Suprapubic skin (tissue), 4 donors: ENCODE measurements around the gene CST11. TPM values are rescaled to one million over a fixed set of nuclear protein-coding genes. Genes with fewer than 3 reads are reported as not detected.

Experiments used
- DNase-seq, 2 donors: peaks; one replicate each; pipeline ENCODE4 v3.0.0-alpha.2; 2019; ENCODE audit warnings: low spot score in 2 of 2
- H3K27ac ChIP-seq: fragments of 200-600 bp; sonication (generic); one replicate; pipeline ENCODE4 v1.5.1; 2019
- H3K27me3 ChIP-seq: fragments of 200-600 bp; sonication (generic); one replicate; pipeline ENCODE4 v1.5.1; 2019
- H3K36me3 ChIP-seq: fragments of 200-600 bp; sonication (generic); one replicate; pipeline ENCODE4 v1.5.1; 2019
- H3K4me1 ChIP-seq: fragments of 200-600 bp; sonication (generic); one replicate; pipeline ENCODE4 v1.5.1; 2019
- H3K4me3 ChIP-seq: fragments of 200-600 bp; sonication (generic); one replicate; pipeline ENCODE4 v1.5.1; 2019; ENCODE audit warnings: mild to moderate bottlenecking
- H3K9me3 ChIP-seq: fragments of 200-600 bp; sonication (generic); one replicate; pipeline ENCODE4 v1.5.1; 2019
- CTCF ChIP-seq, 2 donors: fragments of 200-600 bp in 1 of 2; fragments of 450-650 bp in 1 of 2; sonication (generic) in 1 of 2; IDR thresholded peaks; one replicate each; pipeline ENCODE4 v1.5.1; 2016 to 2019; ENCODE audit warnings: antibody characterized with exemption in 2 of 2, mild to moderate bottlenecking in 1 of 2, moderate library complexity in 1 of 2
- EP300 ChIP-seq: sonication (generic); formaldehyde crosslinking; IDR thresholded peaks from one replicate; pipeline ENCODE4 v1.6.1; 2017; ENCODE audit warnings: antibody characterized with exemption
- POLR2A ChIP-seq, 2 donors: fragments of 450-650 bp; IDR thresholded peaks; one replicate each; pipeline ENCODE4 v1.6.1; 2017; ENCODE audit warnings: antibody characterized with exemption in 2 of 2, mild to moderate bottlenecking in 2 of 2, moderate library complexity in 2 of 2
- POLR2AphosphoS5 ChIP-seq, 3 donors: sonication (generic); formaldehyde crosslinking; IDR thresholded peaks; one replicate each; pipeline ENCODE4 v1.6.1; 2017; ENCODE audit warnings: antibody characterized with exemption in 3 of 3
- WGBS: methylation state at CpG from one replicate; pipeline ENCODE4 v1.1.5; 2018; 5-methylcytosine and 5-hydroxymethylcytosine counted together
- total RNA-seq, 4 donors: library from RNA; depleted of rRNA; stranded (reverse); fragments of >200 nt; gene quantifications; one replicate each; pipeline ENCODE4 v1.1.0, GENCODE V29; 2016

The CST11 gene
- total RNA-seq, 4 donors from 2014 or later = not detected

- DNase-seq = no peak
- no peak overlapping the region for H3K27ac ChIP-seq
- 74% methylated on average over 3 of the region's 3 CpGs for WGBS
These were observed 6.9 kb upstream of the CST11 start for GRCh38 chr20:23459461-23460150.

GRCh38 chr20:23456873-23457272 is 4.2 kb upstream of the CST11 start:
- WGBS = 88% methylated on average over 7 of the region's 7 CpGs

More at GRCh38 chr20:23459461-23460150, 6.9 kb upstream of the CST11 start:
- Histone ChIP-seq H3K4me1 (no peaks in the 10 kb centered on the region), H3K4me3 (no peak overlapping the region), H3K9me3 (no peaks in the 10 kb centered on the region), H3K27me3 (peaks cover 7% of the 10 kb centered on the region), H3K36me3 (no peaks in the 10 kb centered on the region)
- TF ChIP-seq POLR2AphosphoS5 (IDR thresholded peaks at IDR 0.05) (no peak), POLR2A (IDR thresholded peaks at IDR 0.05) (no peak), EP300 (no peak), CTCF (IDR thresholded peaks at IDR 0.05) (no peak)

GRCh38 chr20:23456409-23456808 is 3.7 kb upstream of the CST11 start:
- no peak for TF ChIP-seq CTCF (IDR thresholded peaks at IDR 0.05)
- TF ChIP-seq EP300 = no peak
- TF ChIP-seq POLR2AphosphoS5 (IDR thresholded peaks at IDR 0.05) = no peak
- TF ChIP-seq POLR2A (IDR thresholded peaks at IDR 0.05) = no peak
- Histone ChIP-seq H3K4me1 (no peaks in the 10 kb centered on the region), H3K27ac (no peak overlapping the region), H3K27me3 (no peaks in the 10 kb centered on the region), H3K9me3 (no peaks in the 10 kb centered on the region), H3K36me3 (no peaks in the 10 kb centered on the region), H3K4me3 (no peak overlapping the region)
- DNase-seq = no peak
- 47% methylated on average over 3 of the region's 3 CpGs for WGBS

More at GRCh38 chr20:23456873-23457272, 4.2 kb upstream of the CST11 start:
- Histone ChIP-seq H3K27ac (no peak overlapping the region), H3K36me3 (no peaks in the 10 kb centered on the region), H3K4me1 (no peaks in the 10 kb centered on the region), H3K27me3 (no peaks in the 10 kb centered on the region), H3K9me3 (no peaks in the 10 kb centered on the region), H3K4me3 (no peak overlapping the region)
- DNase-seq = no peak
- TF ChIP-seq POLR2AphosphoS5 (IDR thresholded peaks at IDR 0.05) (no peak), EP300 (no peak), POLR2A (IDR thresholded peaks at IDR 0.05) (no peak), CTCF (IDR thresholded peaks at IDR 0.05) (no peak)

- H3K4me1 ChIP-seq = no peaks in the 10 kb centered on the region
- TF ChIP-seq POLR2A (IDR thresholded peaks at IDR 0.05) (no peak), POLR2AphosphoS5 (IDR thresholded peaks at IDR 0.05) (no peak), CTCF (IDR thresholded peaks at IDR 0.05) (no peak), EP300 (no peak)
- H3K27ac ChIP-seq = no peak overlapping the region
- H3K27me3 ChIP-seq = no peaks in the 10 kb centered on the region
- no peaks in the 10 kb centered on the region for H3K36me3 ChIP-seq
- 90% methylated on average over 7 of the region's 7 CpGs for WGBS
- no peak overlapping the region for H3K4me3 ChIP-seq
- no peaks in the 10 kb centered on the region for H3K9me3 ChIP-seq
- no peak for DNase-seq
These were observed 3.0 kb upstream of the CST11 start for GRCh38 chr20:23455639-23456038.

GRCh38 chr20:23454816-23455215 is 2.1 kb upstream of the CST11 start:
- no peaks in the 10 kb centered on the region for H3K36me3 ChIP-seq
- H3K9me3 ChIP-seq = no peaks in the 10 kb centered on the region
- H3K27me3 ChIP-seq = no peaks in the 10 kb centered on the region
- DNase-seq = no peak
- no peak overlapping the region for H3K27ac ChIP-seq
- TF ChIP-seq CTCF (IDR thresholded peaks at IDR 0.05) (no peak), EP300 (no peak), POLR2A (IDR thresholded peaks at IDR 0.05) (no peak), POLR2AphosphoS5 (IDR thresholded peaks at IDR 0.05) (no peak)
- H3K4me1 ChIP-seq = no peaks in the 10 kb centered on the region
- H3K4me3 ChIP-seq = no peak overlapping the region
- WGBS = 93% methylated on average over 1 of the region's 1 CpG
